Germinal center (tissue), 1 donor: ENCODE data around the gene JUP.
"Not testable (repeated sequence)": the region's sequence is repeated elsewhere in the genome, so short reads cannot be mapped to it uniquely, and the experiment has no call there.

Experiments
- DNase-seq: peaks from one replicate; pipeline ENCODE4 v3.0.0; 2012; ENCODE audit warnings: mixed read lengths, low spot score

Gene JUP

DNA sequence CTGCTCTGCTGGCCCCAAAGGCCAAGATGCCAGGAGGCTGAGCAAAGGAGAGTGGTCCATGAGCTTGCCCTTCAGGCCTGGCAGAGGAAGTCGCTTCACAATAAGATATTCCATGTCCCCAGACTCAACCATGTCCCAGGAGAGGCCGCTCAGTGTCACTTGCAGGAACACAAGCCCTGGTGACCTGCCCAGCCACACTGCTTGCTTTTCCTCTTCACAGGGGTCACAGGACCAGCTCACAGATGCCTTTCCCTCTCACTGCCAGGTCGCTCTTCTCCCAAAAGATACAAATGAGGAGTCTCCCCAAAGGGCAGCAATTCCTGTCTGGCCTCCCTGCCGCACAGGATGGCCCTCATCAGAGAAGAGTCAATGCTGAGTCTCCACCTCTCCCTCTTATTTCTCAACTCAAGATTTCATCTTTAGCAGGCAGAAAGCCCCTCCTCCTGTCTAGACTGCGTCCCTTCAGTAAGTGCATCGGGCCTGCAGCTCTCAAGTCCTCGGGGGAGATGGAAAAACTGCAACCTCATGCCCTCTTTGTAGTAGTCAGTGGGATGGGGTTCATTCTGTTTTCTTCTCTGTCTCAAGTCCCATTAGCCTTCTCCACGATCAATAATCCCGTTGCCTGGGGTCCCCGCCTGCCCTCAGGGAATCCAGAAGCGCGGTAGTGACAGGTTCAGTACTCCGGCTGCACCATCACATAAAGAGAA is 5.0 kb downstream of the JUP start:
- no peak for DNase-seq

DNA sequence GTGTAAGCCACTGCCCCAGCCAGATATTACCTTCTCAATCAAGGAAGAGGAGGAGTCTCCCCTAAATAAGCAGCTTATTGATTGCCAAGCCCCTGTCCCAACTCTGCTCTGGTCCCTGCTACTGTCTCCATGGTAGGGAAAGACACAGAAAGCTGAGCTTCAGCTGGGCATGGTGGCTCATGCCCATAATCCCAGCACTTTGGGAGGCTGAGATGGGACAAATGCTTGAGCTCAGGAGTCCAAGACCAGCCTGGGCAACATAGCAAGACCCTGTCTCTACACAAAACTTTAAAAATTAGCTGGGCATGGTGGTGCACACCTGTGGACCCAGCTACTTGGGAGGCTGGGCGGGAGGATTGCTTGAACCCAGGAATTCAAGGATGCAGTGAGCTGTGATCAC is 6.6 kb downstream of the JUP start:
- DNase-seq, result no peak

GRCh38 chr17:41777574-41778188 is 8.8 kb downstream of the JUP start:
- DNase-seq, result no peak

- no peak for DNase-seq
Observed at GRCh38 chr17:41777157-41777573, 9.3 kb downstream of the JUP start.

DNA sequence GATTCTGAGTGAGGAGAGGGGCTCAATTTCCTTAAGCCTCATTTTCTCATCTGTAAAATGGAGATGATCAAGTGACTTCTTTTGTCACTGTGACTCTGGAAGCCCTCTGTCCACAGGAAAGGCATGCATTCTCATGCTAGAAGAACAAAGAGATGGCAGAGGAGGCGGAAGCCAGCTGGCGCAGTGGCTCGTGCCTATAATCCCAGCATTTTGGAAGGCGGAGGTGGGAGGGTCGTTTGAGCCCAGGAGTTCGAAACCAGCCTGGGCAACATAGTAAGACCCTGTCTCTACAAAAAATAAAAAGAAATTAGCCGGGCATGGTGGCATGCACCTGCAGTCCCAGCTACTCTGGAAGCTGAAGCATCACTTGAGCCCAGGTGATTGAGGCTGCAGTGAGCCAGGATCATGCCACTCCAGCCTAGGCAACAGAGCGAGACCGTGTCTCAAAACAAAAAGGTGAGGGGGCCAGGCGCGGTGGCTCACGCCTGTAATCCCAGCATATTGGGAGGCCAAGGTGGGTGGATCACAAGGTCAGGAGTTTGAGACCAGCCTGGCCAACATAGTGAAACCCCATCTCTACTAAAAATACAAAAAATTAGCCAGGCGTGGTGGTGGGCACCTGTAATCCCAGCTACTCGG is 10.1 kb downstream of the JUP start:
- DNase-seq, result not testable (repeated sequence)

- DNase-seq, result no peak
Observed at GRCh38 chr17:41775394-41776226, 10.9 kb downstream of the JUP start.

- DNase-seq, result no peak
Observed at GRCh38 chr17:41773731-41774193, 12.7 kb downstream of the JUP start.

DNA sequence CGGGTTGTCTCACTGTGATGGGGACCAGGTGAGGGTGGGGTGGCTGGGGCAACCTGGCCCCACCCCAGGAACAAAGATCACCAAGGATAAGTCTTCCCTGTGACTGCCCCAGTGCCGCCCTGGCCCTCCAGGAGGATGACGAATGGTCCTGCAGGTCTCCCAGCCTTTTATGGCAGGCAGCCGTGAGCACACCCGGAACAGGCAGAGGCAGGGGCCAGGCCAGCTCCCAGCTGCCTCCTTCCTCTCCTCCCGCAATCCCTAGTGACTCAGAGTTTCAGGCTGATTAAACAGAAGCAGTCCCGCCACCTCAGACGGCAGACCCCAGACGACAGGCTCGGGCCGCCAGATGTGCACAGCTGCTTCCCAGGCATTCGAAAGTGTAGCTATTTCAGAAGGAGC is 13.3 kb downstream of the JUP start:
- DNase-seq, result no peak

DNA sequence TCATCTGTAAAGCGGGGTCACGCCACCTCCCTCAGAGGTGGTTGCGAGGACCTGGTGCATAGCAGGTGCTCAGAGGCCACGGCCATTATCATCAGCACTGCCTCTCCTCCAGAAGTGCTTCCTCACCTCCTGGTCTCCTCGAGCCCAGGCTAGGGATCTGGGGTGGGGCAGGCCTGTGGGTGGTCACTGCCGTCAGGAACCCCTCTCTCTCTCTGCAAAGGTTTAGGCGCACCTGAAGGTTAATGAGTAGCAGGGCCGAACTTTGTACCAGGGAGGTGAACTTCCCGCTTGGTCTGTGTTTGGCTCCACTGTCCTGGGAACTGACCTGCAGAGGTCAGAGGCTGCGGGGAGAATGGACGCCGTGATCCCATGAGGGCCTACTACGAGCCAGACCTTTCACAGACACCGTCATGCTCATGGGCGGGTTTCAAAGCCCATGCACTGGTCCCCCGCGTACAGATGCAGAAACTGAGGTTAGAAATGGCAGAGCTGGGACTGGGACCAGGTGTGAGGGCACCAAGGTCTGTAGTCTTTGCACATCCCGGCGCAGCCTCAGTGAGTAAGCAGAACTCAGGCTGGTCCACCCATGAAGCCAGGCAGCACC is 13.8 kb downstream of the JUP start:
- DNase-seq, result no peak

GRCh38 chr17:41772218-41772585 is 14.3 kb downstream of the JUP start:
- no peak for DNase-seq

DNA sequence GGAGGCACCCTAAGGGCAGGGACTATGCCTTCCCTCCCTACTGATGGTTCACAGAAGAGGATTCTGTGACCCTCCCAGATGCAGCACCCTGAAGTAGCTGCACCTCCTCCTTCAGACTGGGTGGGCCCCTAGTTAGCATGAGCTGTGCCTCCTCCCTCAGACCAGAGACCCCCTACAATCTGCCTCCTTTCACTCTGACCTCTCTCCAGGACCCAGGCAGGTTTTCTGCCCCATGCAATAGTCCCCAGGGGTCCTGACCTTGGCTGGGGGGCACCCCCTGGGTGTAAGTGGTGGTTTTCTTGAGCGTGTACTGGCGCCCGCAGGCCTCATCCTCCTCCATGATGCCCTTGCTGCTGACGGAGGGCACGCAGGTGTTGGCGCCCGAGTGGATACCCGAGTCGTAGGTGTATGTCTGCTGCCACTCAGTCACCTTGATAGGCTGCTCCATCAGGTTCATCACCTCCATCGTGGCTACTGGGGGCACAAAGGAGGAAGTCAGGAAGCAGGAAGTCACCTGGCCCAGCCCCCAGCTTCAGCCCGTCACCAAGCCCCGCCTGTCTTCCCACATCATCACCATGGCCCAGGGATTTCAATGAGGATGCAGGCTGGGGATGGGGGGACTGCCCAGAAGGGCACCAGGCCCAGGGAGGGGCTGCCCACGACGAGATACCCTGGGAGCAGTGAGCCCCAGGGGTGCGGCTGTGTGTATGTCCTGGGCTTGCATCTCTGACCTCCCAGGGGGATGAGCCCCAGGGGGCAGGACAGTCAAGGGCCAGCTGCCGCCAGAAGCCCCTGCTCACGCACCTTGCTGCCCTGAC is 14.9 kb downstream of the JUP start:
- DNase-seq, result peak; percentile 73

GRCh38 chr17:41769985-41770384 is 16.5 kb downstream of the JUP start:
- no peak for DNase-seq

DNA sequence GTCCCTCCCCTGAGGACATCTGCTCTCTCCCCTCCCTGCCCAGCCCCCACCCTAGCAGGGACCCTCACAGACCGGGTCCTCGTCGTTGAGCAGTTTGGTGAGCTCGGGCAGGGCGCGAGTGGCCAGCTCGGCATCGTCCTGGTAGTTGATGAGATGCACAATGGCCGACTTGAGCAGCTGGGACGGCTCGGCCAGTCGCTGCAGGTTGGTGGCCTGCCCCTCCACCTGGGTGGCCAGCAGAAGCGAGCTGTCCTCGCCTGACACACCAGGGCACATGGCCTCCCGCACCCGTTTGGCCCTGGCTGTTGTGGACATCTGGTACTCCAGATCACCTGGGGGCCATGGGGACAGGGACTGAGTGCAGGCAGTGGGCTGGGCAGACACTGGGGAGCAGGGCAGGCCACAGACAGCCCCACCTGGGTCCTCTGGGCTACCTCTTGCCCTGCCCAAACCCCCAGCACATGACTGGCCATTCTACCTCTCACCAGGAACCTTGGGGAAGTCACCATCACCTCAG is 17.1 kb downstream of the JUP start:
- no peak for DNase-seq

GRCh38 chr17:41768682-41769288 is 17.7 kb downstream of the JUP start:
- DNase-seq, result no peak

DNA sequence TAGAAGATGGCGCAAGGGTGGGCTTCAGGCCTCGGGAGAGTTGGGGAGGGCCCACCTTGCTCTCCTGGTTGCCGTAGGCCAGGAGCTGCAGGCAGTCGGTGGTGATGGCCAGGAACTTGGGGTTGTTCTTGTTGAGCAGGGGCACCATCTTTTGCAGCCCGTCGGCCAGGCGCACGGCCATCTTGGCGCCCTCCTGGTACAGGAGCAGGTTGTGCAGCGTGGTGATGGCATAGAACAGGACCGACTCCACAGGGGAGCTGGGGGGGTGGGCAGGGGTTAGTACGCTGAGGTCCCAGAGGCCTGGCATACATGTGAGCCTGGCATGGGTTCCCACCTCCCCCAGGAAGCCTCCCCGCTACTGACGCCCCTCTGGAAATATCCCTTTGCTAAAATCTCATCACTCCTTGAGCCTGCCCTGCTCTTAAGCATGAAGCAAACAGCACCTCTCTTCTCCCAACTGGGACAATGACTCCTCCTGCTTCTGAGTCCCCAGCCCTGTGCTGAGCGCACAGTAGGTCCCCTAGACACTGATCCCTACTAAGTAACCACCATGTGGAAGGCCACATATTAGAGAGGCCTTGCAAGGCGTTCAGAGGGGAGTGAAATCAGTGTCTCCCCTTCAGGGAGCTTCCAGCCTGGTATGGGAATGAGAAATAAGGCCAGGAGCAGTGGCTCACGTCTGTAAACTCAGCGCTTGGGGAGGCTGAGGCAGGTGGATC is 19.0 kb downstream of the JUP start:
- DNase-seq, result no peak

DNA sequence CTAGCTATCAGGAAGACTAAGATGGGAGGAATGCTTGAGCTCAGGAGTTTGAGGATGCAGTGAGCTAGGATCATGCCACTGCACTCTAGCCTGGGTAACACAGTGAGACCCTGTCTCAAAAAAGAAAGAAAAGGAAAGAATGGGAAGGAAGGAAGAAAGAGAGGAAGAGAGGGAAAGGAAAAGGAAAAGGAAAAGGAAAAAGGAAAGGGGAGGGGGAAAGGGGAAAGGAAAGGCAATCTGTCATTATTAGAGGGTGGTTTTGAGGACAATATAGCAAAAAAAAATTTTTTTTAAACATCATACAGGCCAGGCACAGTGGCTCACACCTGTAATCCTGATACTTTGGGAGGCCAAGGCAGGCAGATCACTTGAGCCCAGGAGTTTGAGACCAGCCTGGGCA is 20.4 kb downstream of the JUP start:
- no peak for DNase-seq

DNA sequence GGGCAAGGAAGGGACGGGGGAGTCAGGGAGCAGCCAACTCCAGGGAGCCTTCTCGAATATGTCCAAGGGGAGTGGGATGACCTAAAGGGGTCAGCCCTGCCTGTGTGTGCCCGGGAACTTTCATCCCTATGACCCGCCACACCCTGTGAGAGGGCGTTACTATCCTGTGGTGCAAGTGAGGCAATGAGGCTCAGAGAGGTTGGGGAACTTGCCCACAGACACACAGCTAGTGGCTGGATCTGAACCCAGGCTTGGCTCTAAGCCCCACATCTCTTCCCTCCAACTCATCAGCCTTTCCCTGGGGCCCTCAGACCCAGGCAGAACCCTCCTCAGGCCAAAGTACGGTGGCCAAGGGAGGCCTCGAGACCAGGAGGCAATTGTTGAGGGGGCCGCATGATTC is 23.2 kb downstream of the JUP start:
- no peak for DNase-seq

GRCh38 chr17:41762841-41763240 is 23.7 kb downstream of the JUP start:
- DNase-seq, result no peak

DNA sequence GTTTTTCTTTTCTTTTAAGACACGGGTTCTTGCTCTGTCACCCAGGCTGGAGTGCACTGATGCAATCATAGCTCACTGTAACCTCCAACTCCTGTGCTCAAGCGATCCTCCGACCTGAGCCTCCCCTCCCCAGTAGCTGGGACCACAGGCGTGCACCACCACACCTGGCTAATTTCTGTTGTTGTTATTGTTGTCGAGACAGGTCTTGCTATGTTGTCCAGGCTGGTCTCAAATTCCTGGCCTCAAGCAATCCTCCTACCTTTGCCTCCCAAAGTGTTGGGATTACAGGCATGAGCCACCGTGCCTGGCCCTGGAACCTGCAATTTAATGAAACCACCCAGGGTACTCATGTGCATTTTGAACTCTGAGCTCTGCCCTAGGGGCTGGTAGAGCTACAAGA is 24.1 kb downstream of the JUP start:
- no peak for DNase-seq

DNA sequence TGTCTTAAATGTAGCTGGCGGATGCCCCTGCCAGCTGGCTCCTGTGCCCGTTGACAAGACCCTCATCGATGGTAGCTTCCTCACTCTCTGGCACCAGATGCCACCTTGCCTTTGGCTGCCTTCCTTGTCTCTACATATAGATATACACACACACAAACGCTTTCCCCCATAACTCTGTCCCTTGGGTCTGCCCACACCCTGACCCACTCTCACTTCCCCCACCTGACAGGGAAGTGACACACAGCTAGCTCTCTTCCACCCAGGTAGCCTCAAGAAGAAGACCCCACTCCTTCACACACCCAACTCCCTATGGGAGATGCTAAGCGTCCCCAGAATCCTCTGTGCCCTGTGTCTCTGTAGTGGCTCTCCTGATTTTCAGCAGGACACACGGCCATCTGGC is 25.6 kb downstream of the JUP start:
- peak; percentile 56 for DNase-seq
